ENCODE data around the gene CABLES1. TPM values are rescaled to one million over a fixed set of nuclear protein-coding genes. Genes with fewer than 3 reads are reported as not detected.
A peak's percentile ranks its signal among the peaks of the same experiment; 100 is the strongest.

CABLES1 gene
- total and polyA plus RNA-seq, 3 donors from 2014 or later, result 6.2 to 15.8 (median 12.0) TPM

- no peak overlapping the region for H3K27ac ChIP-seq
- no peaks in the 10 kb centered on the region for H3K9me3 ChIP-seq
- no peaks in the 10 kb centered on the region for H3K4me1 ChIP-seq
- no peak overlapping the region for H3K4me3 ChIP-seq
- H3K36me3 ChIP-seq (ENCODE audit: low read depth, missing control alignments), result no peaks in the 10 kb centered on the region
- H3K27me3 ChIP-seq, result no peaks in the 10 kb centered on the region
- peak; percentile 87 for DNase-seq
- no peak for TF ChIP-seq POLR2A (IDR thresholded peaks at IDR 0.05)
- TF ChIP-seq, protein P1, sequence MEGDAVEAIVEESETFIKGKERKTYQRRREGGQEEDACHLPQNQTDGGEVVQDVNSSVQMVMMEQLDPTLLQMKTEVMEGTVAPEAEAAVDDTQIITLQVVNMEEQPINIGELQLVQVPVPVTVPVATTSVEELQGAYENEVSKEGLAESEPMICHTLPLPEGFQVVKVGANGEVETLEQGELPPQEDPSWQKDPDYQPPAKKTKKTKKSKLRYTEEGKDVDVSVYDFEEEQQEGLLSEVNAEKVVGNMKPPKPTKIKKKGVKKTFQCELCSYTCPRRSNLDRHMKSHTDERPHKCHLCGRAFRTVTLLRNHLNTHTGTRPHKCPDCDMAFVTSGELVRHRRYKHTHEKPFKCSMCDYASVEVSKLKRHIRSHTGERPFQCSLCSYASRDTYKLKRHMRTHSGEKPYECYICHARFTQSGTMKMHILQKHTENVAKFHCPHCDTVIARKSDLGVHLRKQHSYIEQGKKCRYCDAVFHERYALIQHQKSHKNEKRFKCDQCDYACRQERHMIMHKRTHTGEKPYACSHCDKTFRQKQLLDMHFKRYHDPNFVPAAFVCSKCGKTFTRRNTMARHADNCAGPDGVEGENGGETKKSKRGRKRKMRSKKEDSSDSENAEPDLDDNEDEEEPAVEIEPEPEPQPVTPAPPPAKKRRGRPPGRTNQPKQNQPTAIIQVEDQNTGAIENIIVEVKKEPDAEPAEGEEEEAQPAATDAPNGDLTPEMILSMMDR (IDR thresholded peaks at IDR 0.05), result peak; percentile 84 to 90 (median 88)
- WGBS, 2 donors, result 22 to 27% methylated on average over 8 of the region's 8 CpGs
- intact Hi-C loops (cut with DNase I; ENCODE audit: low total_unique reads), result loop anchor here (10.0 kb wide), 2 partner anchors 223 to 273 kb away; no protein-coding TSS in a partner anchor
Observed at GRCh38 chr18:23131693-23132319, 3.5 kb upstream of the CABLES1 start.

DNA sequence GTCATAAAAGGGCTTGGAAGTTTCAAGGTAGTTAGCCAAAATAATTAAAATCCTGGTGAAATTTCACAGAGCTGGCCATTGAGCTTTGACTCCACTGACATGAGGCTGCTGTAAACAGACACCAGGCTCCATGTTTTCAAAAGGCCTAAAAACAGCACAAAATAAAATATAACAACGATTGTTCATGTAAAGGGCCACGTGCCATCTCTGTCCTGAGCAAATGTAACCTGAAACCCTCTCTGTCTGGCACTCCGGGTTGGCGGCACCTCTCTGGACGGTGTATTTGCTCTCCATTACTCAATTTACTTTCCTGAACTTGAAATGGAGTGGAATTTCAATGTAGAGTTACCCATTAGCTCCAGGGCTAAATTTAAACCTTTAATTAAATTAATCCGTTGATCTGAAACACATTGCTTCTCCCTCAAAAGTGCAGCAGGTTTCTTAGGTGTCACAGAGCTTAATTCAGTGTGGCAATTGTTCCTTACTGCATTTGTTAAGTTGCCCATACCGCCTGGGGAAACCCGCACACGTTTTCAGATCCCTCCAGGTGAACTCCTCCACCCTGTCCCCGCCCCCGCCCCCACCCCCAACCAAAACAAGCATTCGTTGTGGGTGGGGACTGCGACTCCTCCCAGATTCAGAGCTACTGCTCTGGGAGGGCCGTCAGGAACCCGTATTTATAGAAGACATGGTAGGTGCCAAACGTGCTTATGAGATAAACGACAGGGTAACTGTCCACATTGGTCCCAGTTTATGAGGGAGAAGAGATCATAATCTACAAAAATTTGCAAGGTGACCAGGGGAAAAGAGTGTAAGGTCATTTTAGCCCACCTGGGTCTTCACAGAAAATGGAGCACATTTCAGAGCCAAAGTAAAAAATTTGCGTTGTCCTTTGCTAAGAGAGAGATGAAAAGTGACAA is 1.2 kb upstream of the CABLES1 start:
- TF ChIP-seq, protein P1 (IDR thresholded peaks at IDR 0.05), result no peak
- no peak for TF ChIP-seq POLR2A (IDR thresholded peaks at IDR 0.05)
- Histone ChIP-seq H3K27ac (peak overlapping the region in 1 of 2 donors; percentile 83), H3K27me3 (no peaks in the 10 kb centered on the region), H3K4me1 (peaks cover 8% of the 10 kb centered on the region), H3K36me3 (ENCODE audit: low read depth, missing control alignments) (no peaks in the 10 kb centered on the region), H3K9me3 (no peaks in the 10 kb centered on the region), H3K4me3 (peak overlapping the region in 1 of 2 donors; percentile 67)
- WGBS, 2 donors, result 42 to 44% methylated on average over 18 of the region's 18 CpGs
- intact Hi-C loops (cut with DNase I; ENCODE audit: low total_unique reads), result loop anchor here (10.0 kb wide), 2 partner anchors 221 to 271 kb away; no protein-coding TSS in a partner anchor
- DNase-seq, result no peak

DNA sequence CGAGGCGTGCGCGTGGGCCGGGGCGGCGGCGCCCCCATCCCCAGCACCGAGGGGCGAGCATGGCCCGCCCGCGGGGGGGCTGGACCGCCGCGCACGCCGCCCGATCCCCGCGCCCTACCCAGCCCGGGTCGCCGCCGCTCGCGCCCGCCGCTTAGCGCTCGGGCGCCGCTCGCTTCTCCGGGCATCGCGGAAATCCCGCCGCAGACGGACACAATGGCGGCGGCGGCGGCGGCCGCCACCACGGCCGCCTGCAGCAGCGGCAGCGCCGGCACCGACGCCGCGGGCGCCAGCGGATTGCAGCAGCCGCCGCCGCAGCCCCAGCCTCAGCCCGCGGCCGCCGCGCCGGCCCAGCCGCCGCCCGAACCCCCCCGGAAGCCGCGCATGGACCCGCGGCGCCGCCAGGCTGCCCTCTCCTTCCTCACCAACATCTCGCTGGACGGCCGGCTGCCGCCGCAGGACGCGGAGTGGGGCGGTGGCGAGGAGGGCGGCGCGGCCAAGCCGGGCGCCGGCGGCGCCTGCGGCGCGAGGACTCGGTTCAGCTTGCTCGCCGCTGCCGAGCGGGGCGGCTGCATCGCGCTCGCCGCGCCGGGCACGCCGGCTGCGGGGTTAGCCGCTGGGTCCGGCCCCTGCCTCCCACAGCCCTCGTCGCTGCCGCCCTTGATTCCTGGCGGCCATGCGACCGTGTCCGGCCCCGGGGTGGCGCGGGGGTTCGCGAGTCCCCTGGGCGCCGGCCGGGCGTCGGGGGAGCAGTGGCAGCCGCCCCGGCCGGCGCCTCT is 453 bp downstream of the CABLES1 start:
- Histone ChIP-seq H3K36me3 (ENCODE audit: low read depth, missing control alignments) (no peaks in the 10 kb centered on the region), H3K27me3 (no peaks in the 10 kb centered on the region), H3K4me3 (peak overlapping the region; percentile 67), H3K9me3 (no peaks in the 10 kb centered on the region), H3K4me1 (peaks cover 8% of the 10 kb centered on the region), H3K27ac (peak overlapping the region; percentile 46 to 83)
- intact Hi-C loops (cut with DNase I; ENCODE audit: low total_unique reads), result loop anchor here (10.0 kb wide), 2 partner anchors 219 to 269 kb away; no protein-coding TSS in a partner anchor
- DNase-seq, result no peak
- 0% methylated on average over 49 of the region's 134 CpGs; no CpG with 5 or more reads in 1 of the 2 donors for WGBS, 2 donors
- TF ChIP-seq, protein P1 (IDR thresholded peaks at IDR 0.05), result no peak
- TF ChIP-seq POLR2A (IDR thresholded peaks at IDR 0.05), result no peak

GRCh38 chr18:23136326-23137096 is 1.2 kb downstream of the CABLES1 start:
- WGBS, 2 donors, result 3 to 6% methylated on average over 4 to 44 of the region's 72 CpGs
- H3K36me3 ChIP-seq (ENCODE audit: low read depth, missing control alignments), result no peaks in the 10 kb centered on the region
- intact Hi-C loops (cut with DNase I; ENCODE audit: low total_unique reads), result loop anchor here (10.0 kb wide), 2 partner anchors 218 to 268 kb away; no protein-coding TSS in a partner anchor

More at GRCh38 chr18:23136326-23137096, 1.2 kb downstream of the CABLES1 start:
- Histone ChIP-seq H3K9me3 (no peaks in the 10 kb centered on the region), H3K27ac (peak overlapping the region; percentile 46 to 83), H3K27me3 (no peaks in the 10 kb centered on the region), H3K4me1 (peaks cover 14% of the 10 kb centered on the region), H3K4me3 (peak overlapping the region; percentile 51 to 67)
- no peak for TF ChIP-seq POLR2A (IDR thresholded peaks at IDR 0.05)
- TF ChIP-seq, protein P1 (IDR thresholded peaks at IDR 0.05), result no peak
- peak; percentile 51 for DNase-seq

Measured in testis (tissue), 3 donors.